OCI-LY3 (cell line): ENCODE results near the gene SCN3B.

Experiments
- EZH2phosphoT487 ChIP-seq: fragments of 200-600 bp; shearing (Covaris generic); IDR thresholded peaks from 2 replicates; pipeline ENCODE4 v1.6.1; 2018; ENCODE audit warnings: antibody characterized with exemption, mixed run types, low read depth
- TF ChIP-seq, protein P1 (sequence below): fragments of 200-600, 300-600 bp; sonication (generic); IDR thresholded peaks from 2 replicates; pipeline ENCODE4 v1.5.1; 2014; ENCODE audit warnings: antibody characterized with exemption, low read length, low read depth

DNA sequence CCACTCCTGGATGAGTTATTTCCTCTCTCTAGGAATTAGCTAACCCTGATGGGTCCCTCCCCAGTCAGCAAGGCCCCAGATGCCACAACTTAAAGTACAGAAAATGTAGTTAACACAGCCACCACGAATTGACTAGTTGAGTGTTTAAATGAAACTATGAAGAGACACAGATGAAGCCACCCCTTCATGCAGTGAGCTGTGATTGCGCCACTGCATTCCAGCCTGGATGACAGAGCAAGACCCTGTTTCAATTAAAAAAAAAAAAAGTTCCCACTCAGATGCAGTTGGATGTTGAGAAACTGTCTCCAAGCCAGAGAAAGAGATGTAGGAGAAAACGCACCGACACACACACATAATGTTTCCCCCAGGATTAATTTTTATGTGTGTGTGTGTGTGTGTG, 53.3 kb downstream of the SCN3B start:
- TF ChIP-seq, protein P1, sequence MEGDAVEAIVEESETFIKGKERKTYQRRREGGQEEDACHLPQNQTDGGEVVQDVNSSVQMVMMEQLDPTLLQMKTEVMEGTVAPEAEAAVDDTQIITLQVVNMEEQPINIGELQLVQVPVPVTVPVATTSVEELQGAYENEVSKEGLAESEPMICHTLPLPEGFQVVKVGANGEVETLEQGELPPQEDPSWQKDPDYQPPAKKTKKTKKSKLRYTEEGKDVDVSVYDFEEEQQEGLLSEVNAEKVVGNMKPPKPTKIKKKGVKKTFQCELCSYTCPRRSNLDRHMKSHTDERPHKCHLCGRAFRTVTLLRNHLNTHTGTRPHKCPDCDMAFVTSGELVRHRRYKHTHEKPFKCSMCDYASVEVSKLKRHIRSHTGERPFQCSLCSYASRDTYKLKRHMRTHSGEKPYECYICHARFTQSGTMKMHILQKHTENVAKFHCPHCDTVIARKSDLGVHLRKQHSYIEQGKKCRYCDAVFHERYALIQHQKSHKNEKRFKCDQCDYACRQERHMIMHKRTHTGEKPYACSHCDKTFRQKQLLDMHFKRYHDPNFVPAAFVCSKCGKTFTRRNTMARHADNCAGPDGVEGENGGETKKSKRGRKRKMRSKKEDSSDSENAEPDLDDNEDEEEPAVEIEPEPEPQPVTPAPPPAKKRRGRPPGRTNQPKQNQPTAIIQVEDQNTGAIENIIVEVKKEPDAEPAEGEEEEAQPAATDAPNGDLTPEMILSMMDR = no peak
- no peak for TF ChIP-seq EZH2phosphoT487
